IMR-90 (cell line): ENCODE data around the gene GNAT2. TPM values are rescaled to one million over a fixed set of nuclear protein-coding genes. Genes with fewer than 3 reads are reported as not detected.

Experiments
- ATAC-seq: fragments of 200-7000 bp; cut with Tn5 transposase; 2 replicates; pipeline ENCODE4 v1.9.1; 2020; ENCODE audit warnings: low read depth, mild to moderate bottlenecking, moderate library complexity
- BruUV-seq: library from RNA; stranded (reverse); fragments of 400-500 nt; replicated peaks from 2 replicates; lab custom pipeline; 2021; lab: Mats Ljungman, UMichigan
- CTCF ChIA-PET: fragments of 300-600 bp; formaldehyde crosslinking; extraction: SDS; loops from one replicate; lab custom pipeline; 2021; ENCODE audit warnings: antibody characterized with exemption; lab: Yijun Ruan, JAX
- POLR2A ChIA-PET: fragments of 300-600 bp; sonication (Branson Sonifier 250); formaldehyde crosslinking; loops from one replicate; lab custom pipeline; 2022; ENCODE audit warnings: antibody characterized with exemption; ENCODE audit not compliant: unreplicated experiment; lab: Charles Lee
- DNase-seq: peaks from one replicate; pipeline ENCODE4 v3.0.0; 2013
- H2AFZ ChIP-seq: replicated peaks from 2 replicates; pipeline ENCODE3; 2013; ENCODE audit warnings: low read length, mild to moderate bottlenecking; ENCODE audit not compliant: poor library complexity
- H2AK5ac ChIP-seq: 2 replicates; pipeline ENCODE4 v1.6.1; 2013; ENCODE audit warnings: low read depth, low read length, inconsistent platforms
- H2AK9ac ChIP-seq: replicated peaks from 2 replicates; pipeline ENCODE3; 2013; ENCODE audit warnings: mild to moderate bottlenecking, low read depth, low read length, moderate library complexity; ENCODE audit not compliant: poor library complexity
- H2BK120ac ChIP-seq: 2 replicates; pipeline ENCODE4 v1.6.1; 2013; ENCODE audit warnings: low read depth, low read length, inconsistent platforms
- H2BK15ac ChIP-seq: 3 replicates; pipeline ENCODE4 v1.6.1; 2013; ENCODE audit warnings: low read depth, low read length, inconsistent platforms
- H2BK20ac ChIP-seq: 2 replicates; pipeline ENCODE4 v1.6.1; 2013; ENCODE audit warnings: low read depth, mild to moderate bottlenecking, inconsistent platforms, low read length, moderate library complexity
- H2BK5ac ChIP-seq: 2 replicates; pipeline ENCODE4 v1.6.1; 2013; ENCODE audit warnings: mild to moderate bottlenecking, low read depth, low read length, inconsistent platforms; ENCODE audit not compliant: poor library complexity, severe bottlenecking
- H3K14ac ChIP-seq: replicated peaks from 2 replicates; pipeline ENCODE4 v1.6.1; 2013; ENCODE audit warnings: low read depth, low read length, inconsistent platforms
- H3K18ac ChIP-seq: 2 replicates; pipeline ENCODE4 v1.6.1; 2013; ENCODE audit warnings: low read depth, low read length, control low read depth
- H3K23ac ChIP-seq: 2 replicates; pipeline ENCODE4 v1.6.1; 2013; ENCODE audit warnings: low read depth, low read length, inconsistent platforms
- H3K27ac ChIP-seq: 2 replicates; pipeline ENCODE4 v1.5.1; 2013; ENCODE audit warnings: mild to moderate bottlenecking, control low read depth, low read length; ENCODE audit not compliant: insufficient read depth
- H3K27me3 ChIP-seq: 2 replicates; pipeline ENCODE4 v1.6.1; 2013; ENCODE audit warnings: low read length; ENCODE audit not compliant: control insufficient read depth, insufficient read depth
- H3K36me3 ChIP-seq: 2 replicates; pipeline ENCODE4 v1.6.1; 2013; ENCODE audit warnings: low read length, mixed read lengths; ENCODE audit not compliant: control insufficient read depth, insufficient read depth
- H3K4ac ChIP-seq: 2 replicates; pipeline ENCODE4 v1.6.1; 2013; ENCODE audit warnings: low read depth, low read length, inconsistent platforms
- H3K4me1 ChIP-seq: 2 replicates; pipeline ENCODE4 v1.6.1; 2013; ENCODE audit warnings: low read length, mixed read lengths; ENCODE audit not compliant: control insufficient read depth, insufficient read depth
- H3K4me2 ChIP-seq: 2 replicates; pipeline ENCODE4 v1.6.1; 2013; ENCODE audit warnings: low read depth, mild to moderate bottlenecking, control low read depth, low read length, moderate library complexity
- H3K4me3 ChIP-seq: 2 replicates; pipeline ENCODE4 v1.5.1; 2013; ENCODE audit warnings: low read depth, mild to moderate bottlenecking, control low read depth, low read length, moderate library complexity; ENCODE audit not compliant: insufficient read depth
- H3K56ac ChIP-seq: 2 replicates; pipeline ENCODE4 v1.6.1; 2013; ENCODE audit warnings: low read length, inconsistent platforms; ENCODE audit not compliant: insufficient read depth; ENCODE audit errors: extremely low read depth
- H3K79me1 ChIP-seq, 2 experiments: 2 replicates each; pipeline ENCODE4 v1.6.1; 2013; ENCODE audit warnings: low read length in 2 of 2, inconsistent platforms in 1 of 2, low read depth in 1 of 2
- H3K9ac ChIP-seq: 2 replicates; pipeline ENCODE4 v1.6.1; 2013; ENCODE audit warnings: low read depth, low read length, control low read depth
- H3K9me1 ChIP-seq: 2 replicates; pipeline ENCODE4 v1.6.1; 2013; ENCODE audit warnings: low read length, inconsistent platforms; ENCODE audit not compliant: insufficient read depth
- H3K9me3 ChIP-seq: 2 replicates; pipeline ENCODE4 v1.6.1; 2013; ENCODE audit warnings: low read length; ENCODE audit not compliant: control insufficient read depth, insufficient read depth
- H4K20me1 ChIP-seq: 2 replicates; pipeline ENCODE4 v1.6.1; 2013; ENCODE audit warnings: low read length, inconsistent platforms; ENCODE audit not compliant: insufficient read depth
- H4K5ac ChIP-seq: 2 replicates; pipeline ENCODE4 v1.6.1; 2013; ENCODE audit warnings: mild to moderate bottlenecking, low read depth, low read length, control low read depth
- H4K8ac ChIP-seq, 2 experiments: 2 replicates each; pipeline ENCODE4 v1.6.1; 2013; ENCODE audit warnings: low read depth in 2 of 2, low read length in 2 of 2, control low read depth in 1 of 2, inconsistent platforms in 1 of 2
- H4K91ac ChIP-seq: 2 replicates; pipeline ENCODE4 v1.6.1; 2013; ENCODE audit warnings: low read depth, low read length, inconsistent platforms; ENCODE audit not compliant: insufficient read depth
- BHLHE40 ChIP-seq: fragments of 150-350 bp; IDR thresholded peaks from 2 replicates; pipeline ENCODE4 v1.6.1; 2016; ENCODE audit warnings: mild to moderate bottlenecking, low read depth, low read length
- CEBPB ChIP-seq: IDR thresholded peaks from 2 replicates; pipeline ENCODE4 v1.6.1; 2012; ENCODE audit warnings: low read depth, low read length, improper control_type of control experiment
- CHD1 ChIP-seq: IDR thresholded peaks from 2 replicates; pipeline ENCODE4 v1.6.1; 2012; ENCODE audit warnings: low read depth, low read length, improper control_type of control experiment
- FOS ChIP-seq: fragments of 150-350 bp; IDR thresholded peaks from 2 replicates; pipeline ENCODE4 v1.6.1; 2016; ENCODE audit warnings: low read depth, low read length
- MAFK ChIP-seq: IDR thresholded peaks from 2 replicates; pipeline ENCODE4 v1.6.1; 2012; ENCODE audit warnings: low read depth, low read length, improper control_type of control experiment
- MAZ ChIP-seq: IDR thresholded peaks from 2 replicates; pipeline ENCODE4 v1.6.1; 2012; ENCODE audit warnings: low read depth, mild to moderate bottlenecking, low read length, improper control_type of control experiment, moderate library complexity, borderline replicate concordance
- MXI1 ChIP-seq: IDR thresholded peaks from 2 replicates; pipeline ENCODE4 v1.6.1; 2012; ENCODE audit warnings: low read depth, mild to moderate bottlenecking, low read length, moderate library complexity, borderline replicate concordance
- NFE2L2 ChIP-seq: fragments of 150-350 bp; IDR thresholded peaks from 2 replicates; pipeline ENCODE4 v1.6.1; 2016; ENCODE audit warnings: low read depth, mild to moderate bottlenecking, low read length
- POLR2A ChIP-seq: IDR thresholded peaks from 2 replicates; pipeline ENCODE4 v1.6.1; 2012; ENCODE audit warnings: mild to moderate bottlenecking, low read depth, low read length
- RAD21 ChIP-seq: IDR thresholded peaks from 2 replicates; pipeline ENCODE4 v1.6.1; 2012; ENCODE audit warnings: low read length, improper control_type of control experiment
- RCOR1 ChIP-seq: IDR thresholded peaks from 2 replicates; pipeline ENCODE4 v1.6.1; 2012; ENCODE audit warnings: mild to moderate bottlenecking, low read length, improper control_type of control experiment; ENCODE audit not compliant: insufficient replicate concordance
- RFX5 ChIP-seq: IDR thresholded peaks from 2 replicates; pipeline ENCODE4 v1.8.0; 2012; ENCODE audit warnings: low read depth, mild to moderate bottlenecking, low read length, moderate library complexity
- SMC3 ChIP-seq: fragments of 150-350 bp; IDR thresholded peaks from 2 replicates; pipeline ENCODE4 v1.6.1; 2016; ENCODE audit warnings: low read depth, mild to moderate bottlenecking, antibody characterized with exemption, low read length, moderate library complexity
- WGBS, 2 experiments: methylation state at CpG; one replicate each; pipeline versions ENCODE4 v1.1.5 to v1.1.7; 2013; ENCODE audit warnings: missing lambda C conversion rate in 2 of 2; ENCODE audit not compliant: insufficient read length in 1 of 2; ENCODE audit errors: extremely low coverage in 2 of 2; 5-methylcytosine and 5-hydroxymethylcytosine counted together
- dilution Hi-C: fragments of 300-500 bp; cut with HindIII; formaldehyde crosslinking; loops from one replicate; pipeline ENCODE4 v1.14.3; 2018; ENCODE audit warnings: low sequenced_read_pairs; ENCODE audit not compliant: unreplicated experiment
- in situ Hi-C: fragments of 300-500 bp; cut with MboI; formaldehyde crosslinking; loops from 3 replicates; pipeline ENCODE4 v1.14.3; 2019; ENCODE audit warnings: low sequenced_read_pairs, inconsistent platforms, mixed read lengths
- intact Hi-C: fragments of 100-400 bp; cut with micrococcal nuclease; formaldehyde crosslinking; loops from 2 replicates; pipeline ENCODE4 v1.10.0; 2022
- polyA plus RNA-seq, 3 experiments: library from polyadenylated mRNA; depleted of rRNA; stranded (reverse); fragments of >200 nt; gene quantifications; 2 replicates each; pipeline ENCODE4 v1.2.3, GENCODE V29; 2012; ENCODE audit warnings: low replicate concordance in 1 of 3
- total RNA-seq: library from RNA; depleted of rRNA; stranded (reverse); fragments of >200 nt; gene quantifications from 2 replicates; pipeline ENCODE4 v1.2.3, GENCODE V29; 2012
- TF ChIP-seq, protein P1 (sequence below): conservative IDR thresholded peaks from 2 replicates; pipeline ENCODE4 v1.5.1; 2012; ENCODE audit warnings: mild to moderate bottlenecking, low read depth, low read length, improper control_type of control experiment
- TF ChIP-seq, protein P2 (sequence below): fragments of 150-350 bp; IDR thresholded peaks from 2 replicates; pipeline ENCODE4 v1.6.1; 2017; ENCODE audit warnings: mild to moderate bottlenecking, antibody characterized with exemption, low read length, low read depth
- TF ChIP-seq, protein P3 (sequence below): fragments of 150-350 bp; IDR thresholded peaks from 2 replicates; pipeline ENCODE4 v1.6.1; 2016; ENCODE audit warnings: low read depth, mild to moderate bottlenecking, low read length, moderate library complexity, borderline replicate concordance

Gene GNAT2
- total and polyA plus RNA-seq, 2 of the 4 experiments (the other 2 are of a cell fraction), result 0.17 to 0.36 TPM

DNA sequence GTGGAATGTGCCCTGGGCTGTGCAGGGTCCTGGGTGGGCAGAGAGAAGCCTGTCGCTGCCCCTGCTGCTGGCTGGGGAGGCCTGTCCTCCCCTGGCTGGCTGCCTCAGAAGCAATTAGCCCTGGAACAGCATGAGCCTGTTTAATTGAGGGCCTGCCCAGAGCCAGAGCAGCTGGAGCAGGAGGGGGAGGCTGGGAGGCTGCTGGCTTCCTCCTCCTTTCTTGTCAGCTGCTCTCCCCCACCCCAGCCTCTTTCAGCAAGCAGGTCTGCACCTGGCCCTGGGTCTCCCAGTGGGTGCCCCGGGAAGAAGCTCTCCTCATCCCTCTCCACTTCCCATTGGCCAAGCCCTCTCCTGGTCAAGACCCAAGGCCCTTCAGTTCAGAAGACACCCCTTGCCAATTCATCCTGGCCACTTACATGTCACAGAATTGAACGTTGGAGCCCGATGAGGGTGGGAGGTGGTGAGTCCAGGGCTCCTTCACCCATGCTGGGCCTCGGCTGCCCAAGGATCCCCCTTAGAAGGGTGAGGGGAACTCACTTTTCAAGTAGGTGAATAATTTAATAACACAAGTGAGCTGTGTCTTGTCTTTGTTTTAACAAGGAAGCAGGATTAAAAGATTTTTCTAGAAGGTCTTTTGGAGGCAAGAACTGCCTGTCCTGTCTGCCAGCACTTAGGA, 13.4 kb upstream of the GNAT2 start:
- no peak overlapping the region for H2BK120ac ChIP-seq
- H3K4me2 ChIP-seq, result no peak overlapping the region
- no peak overlapping the region for H3K9ac ChIP-seq
- no peak overlapping the region for H3K18ac ChIP-seq
- intact Hi-C loops, result no loop called here
- 86% methylated on average over 1 of the region's 5 CpGs; no CpG with 5 or more reads in 1 of the 2 experiments for WGBS, 2 experiments
- H4K8ac ChIP-seq, result no peak overlapping the region
- H3K27ac ChIP-seq, result no peak overlapping the region
- ATAC-seq, result no peak
- TF ChIP-seq POLR2A (no peak), RAD21 (no peak), RCOR1 (no peak), SMC3 (no peak), RFX5 (no peak), MAFK (no peak), CEBPB (no peak), MAZ (no peak), FOS (no peak), BHLHE40 (no peak), CHD1 (no peak), NFE2L2 (no peak), MXI1 (no peak)
- TF ChIP-seq, protein P1, sequence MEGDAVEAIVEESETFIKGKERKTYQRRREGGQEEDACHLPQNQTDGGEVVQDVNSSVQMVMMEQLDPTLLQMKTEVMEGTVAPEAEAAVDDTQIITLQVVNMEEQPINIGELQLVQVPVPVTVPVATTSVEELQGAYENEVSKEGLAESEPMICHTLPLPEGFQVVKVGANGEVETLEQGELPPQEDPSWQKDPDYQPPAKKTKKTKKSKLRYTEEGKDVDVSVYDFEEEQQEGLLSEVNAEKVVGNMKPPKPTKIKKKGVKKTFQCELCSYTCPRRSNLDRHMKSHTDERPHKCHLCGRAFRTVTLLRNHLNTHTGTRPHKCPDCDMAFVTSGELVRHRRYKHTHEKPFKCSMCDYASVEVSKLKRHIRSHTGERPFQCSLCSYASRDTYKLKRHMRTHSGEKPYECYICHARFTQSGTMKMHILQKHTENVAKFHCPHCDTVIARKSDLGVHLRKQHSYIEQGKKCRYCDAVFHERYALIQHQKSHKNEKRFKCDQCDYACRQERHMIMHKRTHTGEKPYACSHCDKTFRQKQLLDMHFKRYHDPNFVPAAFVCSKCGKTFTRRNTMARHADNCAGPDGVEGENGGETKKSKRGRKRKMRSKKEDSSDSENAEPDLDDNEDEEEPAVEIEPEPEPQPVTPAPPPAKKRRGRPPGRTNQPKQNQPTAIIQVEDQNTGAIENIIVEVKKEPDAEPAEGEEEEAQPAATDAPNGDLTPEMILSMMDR, result no peak
- TF ChIP-seq, protein P2, sequence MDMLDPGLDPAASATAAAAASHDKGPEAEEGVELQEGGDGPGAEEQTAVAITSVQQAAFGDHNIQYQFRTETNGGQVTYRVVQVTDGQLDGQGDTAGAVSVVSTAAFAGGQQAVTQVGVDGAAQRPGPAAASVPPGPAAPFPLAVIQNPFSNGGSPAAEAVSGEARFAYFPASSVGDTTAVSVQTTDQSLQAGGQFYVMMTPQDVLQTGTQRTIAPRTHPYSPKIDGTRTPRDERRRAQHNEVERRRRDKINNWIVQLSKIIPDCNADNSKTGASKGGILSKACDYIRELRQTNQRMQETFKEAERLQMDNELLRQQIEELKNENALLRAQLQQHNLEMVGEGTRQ, result no peak
- TF ChIP-seq, protein P3, sequence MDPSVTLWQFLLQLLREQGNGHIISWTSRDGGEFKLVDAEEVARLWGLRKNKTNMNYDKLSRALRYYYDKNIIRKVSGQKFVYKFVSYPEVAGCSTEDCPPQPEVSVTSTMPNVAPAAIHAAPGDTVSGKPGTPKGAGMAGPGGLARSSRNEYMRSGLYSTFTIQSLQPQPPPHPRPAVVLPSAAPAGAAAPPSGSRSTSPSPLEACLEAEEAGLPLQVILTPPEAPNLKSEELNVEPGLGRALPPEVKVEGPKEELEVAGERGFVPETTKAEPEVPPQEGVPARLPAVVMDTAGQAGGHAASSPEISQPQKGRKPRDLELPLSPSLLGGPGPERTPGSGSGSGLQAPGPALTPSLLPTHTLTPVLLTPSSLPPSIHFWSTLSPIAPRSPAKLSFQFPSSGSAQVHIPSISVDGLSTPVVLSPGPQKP, result no peak
- H2AK9ac ChIP-seq, result no peak overlapping the region
- H2BK20ac ChIP-seq, result no peak overlapping the region
- POLR2A ChIA-PET, result no interaction called here
- CTCF ChIA-PET, result interaction anchor here (0.9 kb wide), 1 partner anchor 348 kb away, joined by 4 read pairs; no protein-coding TSS in a partner anchor
- H3K4me3 ChIP-seq, result no peak overlapping the region
- no peak overlapping the region for H4K5ac ChIP-seq
- H2BK5ac ChIP-seq, result no peak overlapping the region
- in situ Hi-C loops, result no loop called here
- peaks cover 9% of the 10 kb centered on the region for H4K20me1 ChIP-seq
- H3K56ac ChIP-seq, result no peak overlapping the region
- peaks cover 10% of the 10 kb centered on the region for H3K4me1 ChIP-seq
- no peak overlapping the region for H2AFZ ChIP-seq
- BruUV-seq, result no TSS peak
- H2AK5ac ChIP-seq, result no peak overlapping the region
- no peaks in the 10 kb centered on the region for H3K27me3 ChIP-seq
- no peaks in the 10 kb centered on the region for H3K9me3 ChIP-seq
- dilution Hi-C loops, result no loop called here
- H3K9me1 ChIP-seq, result no peaks in the 10 kb centered on the region
- no peak for DNase-seq
- H3K4ac ChIP-seq, result no peak overlapping the region
- no peak overlapping the region for H2BK15ac ChIP-seq
- no peak overlapping the region for H4K91ac ChIP-seq
- no peak overlapping the region for H3K14ac ChIP-seq
- H3K23ac ChIP-seq, result no peak overlapping the region
- H3K36me3 ChIP-seq, result peaks cover 47% of the 10 kb centered on the region
- H3K79me1 ChIP-seq, result peaks cover 20 to 28% of the 10 kb centered on the region in 2 experiments; a peak in 3 of 4 replicates
